Suprapubic skin (tissue), 4 donors: Measurements from ENCODE around the gene ARPC4. TPM values are rescaled to one million over a fixed set of nuclear protein-coding genes. Genes with fewer than 3 reads are reported as not detected.

Experiments
- DNase-seq, 2 donors: peaks; one replicate each; pipeline ENCODE4 v3.0.0-alpha.2; 2019; ENCODE audit warnings: low spot score in 2 of 2
- H3K27ac ChIP-seq: fragments of 200-600 bp; sonication (generic); one replicate; pipeline ENCODE4 v1.5.1; 2019
- H3K27me3 ChIP-seq: fragments of 200-600 bp; sonication (generic); one replicate; pipeline ENCODE4 v1.5.1; 2019
- H3K36me3 ChIP-seq: fragments of 200-600 bp; sonication (generic); one replicate; pipeline ENCODE4 v1.5.1; 2019
- H3K4me1 ChIP-seq: fragments of 200-600 bp; sonication (generic); one replicate; pipeline ENCODE4 v1.5.1; 2019
- H3K4me3 ChIP-seq: fragments of 200-600 bp; sonication (generic); one replicate; pipeline ENCODE4 v1.5.1; 2019; ENCODE audit warnings: mild to moderate bottlenecking
- H3K9me3 ChIP-seq: fragments of 200-600 bp; sonication (generic); one replicate; pipeline ENCODE4 v1.5.1; 2019
- EP300 ChIP-seq: sonication (generic); formaldehyde crosslinking; IDR thresholded peaks from one replicate; pipeline ENCODE4 v1.6.1; 2017; ENCODE audit warnings: antibody characterized with exemption
- POLR2A ChIP-seq, 2 donors: fragments of 450-650 bp; IDR thresholded peaks; one replicate each; pipeline ENCODE4 v1.6.1; 2017; ENCODE audit warnings: antibody characterized with exemption in 2 of 2, mild to moderate bottlenecking in 2 of 2, moderate library complexity in 2 of 2
- POLR2AphosphoS5 ChIP-seq, 3 donors: sonication (generic); formaldehyde crosslinking; IDR thresholded peaks; one replicate each; pipeline ENCODE4 v1.6.1; 2017; ENCODE audit warnings: antibody characterized with exemption in 3 of 3
- WGBS: methylation state at CpG from one replicate; pipeline ENCODE4 v1.1.5; 2018; 5-methylcytosine and 5-hydroxymethylcytosine counted together
- total RNA-seq, 4 donors: library from RNA; depleted of rRNA; stranded (reverse); fragments of >200 nt; gene quantifications; one replicate each; pipeline ENCODE4 v1.1.0, GENCODE V29; 2016
- TF ChIP-seq, protein P1 (sequence below), 2 donors: fragments of 200-600 bp in 1 of 2; fragments of 450-650 bp in 1 of 2; sonication (generic) in 1 of 2; IDR thresholded peaks; one replicate each; pipeline ENCODE4 v1.5.1; 2016 to 2019; ENCODE audit warnings: antibody characterized with exemption in 2 of 2, mild to moderate bottlenecking in 1 of 2, moderate library complexity in 1 of 2

Gene ARPC4
- total RNA-seq, 4 donors from 2014 or later: 107 to 132 (median 124) TPM

DNA sequence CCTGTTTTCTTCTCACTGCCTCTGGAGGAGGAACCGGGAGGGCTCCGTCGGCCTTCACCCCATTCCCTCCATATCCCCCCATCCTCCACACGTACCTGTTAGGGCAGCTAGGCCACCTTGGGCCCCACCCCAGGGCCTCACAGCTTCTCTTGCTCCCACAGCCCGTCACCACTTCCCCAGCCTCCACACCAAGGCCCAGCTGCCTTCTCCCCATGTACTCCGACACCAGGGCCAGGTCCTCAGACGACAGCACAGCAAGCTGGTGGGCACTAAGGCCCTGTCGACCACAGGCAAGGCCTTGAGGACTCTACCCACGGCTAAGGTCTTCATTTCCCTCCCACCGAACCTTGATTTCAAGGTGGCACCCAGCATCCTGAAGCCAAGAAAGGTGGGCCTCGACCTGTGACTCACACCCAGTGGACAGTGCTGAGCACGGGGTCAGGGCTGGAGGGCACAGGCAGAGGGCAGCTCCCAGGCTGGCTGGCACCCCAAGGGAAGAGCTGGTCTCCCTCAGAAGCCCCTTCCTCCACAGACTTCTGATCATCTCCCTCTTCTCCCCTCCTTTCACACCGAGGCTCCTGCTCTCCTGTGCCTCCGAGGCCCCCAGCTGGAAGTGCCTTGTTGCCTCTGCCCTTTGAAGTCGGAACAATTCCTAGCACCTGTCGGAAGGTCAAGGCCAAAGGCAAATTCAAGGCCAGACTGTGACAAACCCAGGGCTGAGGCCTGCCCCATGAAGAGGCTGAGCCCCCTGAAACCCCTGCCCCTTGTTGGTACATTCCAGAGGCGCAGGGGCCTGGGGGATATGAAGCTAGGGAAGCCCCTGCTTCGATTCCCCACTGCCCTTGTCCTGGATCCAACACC, 41.9 kb downstream of the ARPC4 start:
- no peaks in the 10 kb centered on the region for H3K27me3 ChIP-seq
- H3K4me1 ChIP-seq: no peaks in the 10 kb centered on the region
- TF ChIP-seq, protein P1, sequence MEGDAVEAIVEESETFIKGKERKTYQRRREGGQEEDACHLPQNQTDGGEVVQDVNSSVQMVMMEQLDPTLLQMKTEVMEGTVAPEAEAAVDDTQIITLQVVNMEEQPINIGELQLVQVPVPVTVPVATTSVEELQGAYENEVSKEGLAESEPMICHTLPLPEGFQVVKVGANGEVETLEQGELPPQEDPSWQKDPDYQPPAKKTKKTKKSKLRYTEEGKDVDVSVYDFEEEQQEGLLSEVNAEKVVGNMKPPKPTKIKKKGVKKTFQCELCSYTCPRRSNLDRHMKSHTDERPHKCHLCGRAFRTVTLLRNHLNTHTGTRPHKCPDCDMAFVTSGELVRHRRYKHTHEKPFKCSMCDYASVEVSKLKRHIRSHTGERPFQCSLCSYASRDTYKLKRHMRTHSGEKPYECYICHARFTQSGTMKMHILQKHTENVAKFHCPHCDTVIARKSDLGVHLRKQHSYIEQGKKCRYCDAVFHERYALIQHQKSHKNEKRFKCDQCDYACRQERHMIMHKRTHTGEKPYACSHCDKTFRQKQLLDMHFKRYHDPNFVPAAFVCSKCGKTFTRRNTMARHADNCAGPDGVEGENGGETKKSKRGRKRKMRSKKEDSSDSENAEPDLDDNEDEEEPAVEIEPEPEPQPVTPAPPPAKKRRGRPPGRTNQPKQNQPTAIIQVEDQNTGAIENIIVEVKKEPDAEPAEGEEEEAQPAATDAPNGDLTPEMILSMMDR (IDR thresholded peaks at IDR 0.05): no peak
- no peak for TF ChIP-seq POLR2A (IDR thresholded peaks at IDR 0.05)
- TF ChIP-seq POLR2AphosphoS5 (IDR thresholded peaks at IDR 0.05): no peak
- TF ChIP-seq EP300: no peak
- peaks cover 58% of the 10 kb centered on the region for H3K36me3 ChIP-seq
- 77% methylated on average over 18 of the region's 18 CpGs for WGBS
- no peak overlapping the region for H3K27ac ChIP-seq
- no peak for DNase-seq
- no peaks in the 10 kb centered on the region for H3K9me3 ChIP-seq
- no peak overlapping the region for H3K4me3 ChIP-seq

DNA sequence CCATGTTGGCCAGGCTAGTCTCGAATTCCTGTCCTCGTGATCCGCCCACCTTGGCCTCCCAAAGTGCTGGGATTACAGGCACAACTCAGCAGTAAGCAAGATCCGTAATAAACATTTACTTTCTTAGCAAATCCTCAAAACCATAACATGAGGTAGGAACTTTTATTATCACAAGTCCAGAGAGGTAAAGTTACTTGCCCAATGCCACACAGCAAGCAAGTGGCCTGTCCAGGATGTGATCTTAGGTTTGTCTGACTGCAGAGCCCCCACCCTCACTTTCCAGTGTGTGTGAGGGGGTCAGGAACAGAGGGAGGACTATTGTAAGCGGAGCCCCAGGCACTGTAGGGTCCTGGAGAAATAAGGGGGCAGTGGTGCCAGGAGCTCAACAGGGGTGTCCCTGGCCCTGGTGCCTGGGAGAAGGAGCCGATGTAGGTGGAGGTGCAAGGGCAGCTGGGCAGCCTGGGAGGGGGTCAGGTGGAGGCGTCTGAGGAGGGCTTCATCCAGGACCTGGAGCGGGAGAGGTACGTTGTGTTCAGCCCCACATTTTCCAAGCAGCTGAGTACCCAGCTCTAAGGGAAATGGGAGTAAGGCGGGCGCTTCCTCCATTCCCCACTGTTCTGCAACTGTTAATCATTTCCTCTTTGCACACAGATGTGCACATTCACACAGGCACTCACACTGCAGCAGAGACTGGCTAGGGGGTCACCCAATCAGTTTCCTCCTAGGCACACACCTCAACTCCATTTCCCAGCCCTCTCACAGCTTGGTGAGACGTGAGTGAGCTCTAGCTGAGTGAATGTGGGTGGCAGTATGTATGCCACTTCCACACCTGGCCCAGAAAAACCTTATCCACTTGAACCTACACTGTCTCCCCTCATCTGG, 45.1 kb downstream of the ARPC4 start:
- Histone ChIP-seq H3K36me3 (peaks cover 71% of the 10 kb centered on the region), H3K9me3 (no peaks in the 10 kb centered on the region)

DNA sequence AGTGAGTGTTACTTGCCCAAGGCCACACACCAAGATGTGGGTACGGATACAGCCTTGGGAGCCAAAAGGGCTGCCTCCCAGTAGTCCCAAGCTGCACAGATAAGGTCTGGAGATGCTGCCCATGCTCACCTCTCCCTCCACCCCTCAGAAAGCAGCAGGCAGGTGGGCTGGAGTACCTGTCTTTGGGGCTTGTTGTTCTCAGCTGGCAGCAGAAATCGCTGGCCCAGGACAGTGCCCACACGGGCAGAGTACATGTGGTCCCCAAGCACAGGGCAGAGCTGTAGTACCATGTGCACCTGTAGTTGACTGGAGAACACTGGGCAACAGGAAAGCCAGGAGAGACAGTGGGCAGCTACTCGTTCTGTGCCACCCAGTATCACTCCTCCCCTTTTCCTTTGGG, 46.0 kb downstream of the ARPC4 start:
- Histone ChIP-seq H3K27me3 (no peaks in the 10 kb centered on the region), H3K36me3 (peaks cover 64% of the 10 kb centered on the region)
- 63% methylated on average over 2 of the region's 4 CpGs for WGBS

More for the DNA sequence above, 45.1 kb downstream of the ARPC4 start:
- Histone ChIP-seq H3K27ac (no peak overlapping the region), H3K4me1 (peaks cover 4% of the 10 kb centered on the region), H3K4me3 (no peak overlapping the region), H3K27me3 (no peaks in the 10 kb centered on the region)
- 85% methylated on average over 12 of the region's 12 CpGs for WGBS
- no peak for DNase-seq
- TF ChIP-seq, protein P1 (IDR thresholded peaks at IDR 0.05): no peak
- TF ChIP-seq EP300: no peak
- TF ChIP-seq POLR2AphosphoS5 (IDR thresholded peaks at IDR 0.05): no peak
- TF ChIP-seq POLR2A (IDR thresholded peaks at IDR 0.05): no peak

DNA sequence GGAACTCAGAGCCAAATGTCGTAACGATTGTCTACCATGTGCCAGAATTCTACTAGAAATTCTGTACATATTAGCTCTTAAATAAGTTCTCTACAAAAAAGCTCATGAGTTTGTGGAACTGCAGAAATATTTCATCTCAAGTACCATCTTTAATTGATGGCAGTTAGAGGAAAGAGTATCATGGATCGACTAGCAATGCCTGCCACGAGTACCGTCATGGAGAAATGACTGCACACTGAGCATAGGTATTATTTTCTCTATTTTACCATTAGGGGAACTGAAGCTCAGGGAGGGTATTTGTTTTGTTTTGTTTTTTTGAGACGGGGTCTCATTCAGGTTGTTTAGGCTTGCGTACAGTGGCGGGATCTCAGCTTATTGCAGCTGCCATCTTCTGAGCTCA, 48.1 kb downstream of the ARPC4 start:
- 91% methylated on average over 8 of the region's 8 CpGs for WGBS
- TF ChIP-seq EP300 (no peak), POLR2AphosphoS5 (IDR thresholded peaks at IDR 0.05) (no peak)

More for the DNA sequence above, 46.0 kb downstream of the ARPC4 start:
- no peak for DNase-seq
- TF ChIP-seq EP300 (no peak), POLR2A (IDR thresholded peaks at IDR 0.05) (no peak), POLR2AphosphoS5 (IDR thresholded peaks at IDR 0.05) (no peak)
- TF ChIP-seq, protein P1 (IDR thresholded peaks at IDR 0.05): no peak
- no peak overlapping the region for H3K4me3 ChIP-seq
- H3K9me3 ChIP-seq: no peaks in the 10 kb centered on the region
- H3K27ac ChIP-seq: no peak overlapping the region
- H3K4me1 ChIP-seq: peaks cover 6% of the 10 kb centered on the region

DNA sequence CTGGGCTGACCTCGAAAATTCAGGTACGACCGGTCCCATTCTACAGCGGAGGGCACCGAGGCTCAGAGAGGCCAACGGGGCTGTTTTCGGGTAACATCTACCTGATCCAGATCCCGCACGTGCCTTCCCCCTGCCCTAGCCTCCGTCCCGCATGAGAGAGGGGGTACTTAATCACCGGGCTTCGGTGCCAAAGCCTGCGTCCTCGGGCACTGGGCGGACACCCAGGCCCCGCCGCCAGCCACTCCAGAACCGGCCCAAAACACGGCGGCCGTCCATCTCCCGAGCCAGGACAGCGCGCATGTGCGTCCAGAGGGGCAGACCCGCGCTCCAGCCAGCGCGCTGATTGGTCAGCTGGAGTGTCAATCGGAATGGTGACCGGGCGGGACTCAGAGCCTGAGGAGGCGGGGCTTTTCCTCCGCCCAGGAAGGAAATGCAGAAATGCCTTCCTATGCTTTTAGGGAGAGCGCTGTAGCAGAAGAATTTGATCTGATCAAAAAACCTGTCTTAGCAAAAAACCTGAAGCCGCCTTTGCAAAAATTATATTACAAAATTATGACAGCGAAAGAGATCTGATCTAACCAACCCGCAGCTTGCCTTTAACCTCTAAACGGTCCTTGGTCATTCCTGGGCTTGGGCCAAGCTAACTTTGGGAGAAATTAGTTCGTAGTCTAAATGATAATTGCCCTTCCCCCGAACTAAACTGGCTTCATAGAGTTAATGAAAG, 51.0 kb downstream of the ARPC4 start, which contains the start of gene RPUSD3:
Gene RPUSD3, minus strand, starts transcription at position 294 of the 724 bp plus-strand sequence. Its CDS starts 18 bp downstream, at position 276.
- Histone ChIP-seq H3K36me3 (peaks cover 32% of the 10 kb centered on the region), H3K4me1 (peaks cover 15% of the 10 kb centered on the region), H3K9me3 (no peaks in the 10 kb centered on the region), H3K4me3 (peak within 1 kb of the TSS; percentile 74), H3K27ac (peak within 1 kb of the TSS; percentile 69), H3K27me3 (no peaks in the 10 kb centered on the region)
- DNase-seq: peak; percentile 99
- WGBS: under 1% methylated on average over 42 of the region's 42 CpGs
- TF ChIP-seq, protein P1 (IDR thresholded peaks at IDR 0.05): no peak
- no peak for TF ChIP-seq POLR2AphosphoS5 (IDR thresholded peaks at IDR 0.05)
- no peak for TF ChIP-seq POLR2A (IDR thresholded peaks at IDR 0.05)
- TF ChIP-seq EP300: no peak

More for the DNA sequence above, 48.1 kb downstream of the ARPC4 start:
- Histone ChIP-seq H3K4me1 (peaks cover 11% of the 10 kb centered on the region), H3K4me3 (no peak overlapping the region), H3K9me3 (no peaks in the 10 kb centered on the region), H3K27me3 (no peaks in the 10 kb centered on the region), H3K36me3 (peaks cover 44% of the 10 kb centered on the region), H3K27ac (no peak overlapping the region)
- DNase-seq: no peak
